ENCODE measurements around the gene RPL35.
"Not testable (repeated sequence)": the region's sequence is repeated elsewhere in the genome, so short reads cannot be mapped to it uniquely, and the experiment has no call there.

Gene RPL35

DNA sequence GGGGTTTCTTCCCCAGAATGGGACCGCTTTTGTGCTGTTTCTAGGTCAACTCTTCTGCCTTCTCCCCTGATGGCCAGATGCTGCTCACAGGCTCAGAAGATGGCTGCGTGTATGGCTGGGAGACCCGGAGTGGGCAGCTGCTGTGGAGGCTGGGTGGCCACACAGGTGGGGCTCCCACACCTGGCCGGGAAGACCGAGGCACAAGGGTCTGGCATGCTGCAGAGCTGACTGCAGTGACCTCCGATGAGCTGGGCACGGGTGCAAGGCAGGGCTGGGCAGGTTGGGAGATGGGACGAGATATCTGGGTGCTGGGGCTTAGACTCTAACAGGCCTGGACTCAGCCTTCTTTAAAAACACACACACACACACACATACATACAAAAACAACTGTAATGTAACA lies 7.6 kb downstream of the RPL35 start:
- no peak overlapping the region for H3K27ac ChIP-seq
- no peak for DNase-seq (ENCODE audit: low read depth, low spot score)

DNA sequence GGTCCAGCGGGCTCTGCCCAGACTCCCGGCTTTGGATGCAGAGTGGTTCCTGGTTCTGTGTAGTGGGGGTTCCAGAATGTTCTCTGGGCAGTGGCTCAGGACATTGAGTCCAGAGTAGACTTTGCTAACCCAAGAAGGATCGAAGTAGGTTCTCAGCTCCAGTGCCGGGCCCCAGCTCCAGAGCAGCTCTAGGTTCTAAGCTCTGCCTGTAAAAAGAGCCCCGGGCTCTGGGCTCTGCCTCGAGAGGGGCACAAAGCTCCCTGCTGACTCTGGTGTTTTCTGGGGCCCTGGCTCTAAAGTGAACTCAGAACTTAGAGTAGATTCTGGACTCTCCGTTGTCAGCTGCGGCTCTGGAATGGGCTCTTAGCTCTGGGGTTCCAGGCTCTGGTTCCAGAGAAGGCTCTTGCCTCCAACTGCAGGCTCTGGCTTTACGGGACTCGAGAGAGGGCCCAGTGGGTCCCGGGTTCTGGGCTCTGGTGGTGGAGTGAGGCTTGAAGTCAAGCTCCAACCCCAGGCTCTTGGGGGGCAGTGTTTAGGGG lies 8.1 kb downstream of the RPL35 start:
- DNase-seq (ENCODE audit: low read depth, low spot score), result no peak
- no peak overlapping the region for H3K27ac ChIP-seq

DNA sequence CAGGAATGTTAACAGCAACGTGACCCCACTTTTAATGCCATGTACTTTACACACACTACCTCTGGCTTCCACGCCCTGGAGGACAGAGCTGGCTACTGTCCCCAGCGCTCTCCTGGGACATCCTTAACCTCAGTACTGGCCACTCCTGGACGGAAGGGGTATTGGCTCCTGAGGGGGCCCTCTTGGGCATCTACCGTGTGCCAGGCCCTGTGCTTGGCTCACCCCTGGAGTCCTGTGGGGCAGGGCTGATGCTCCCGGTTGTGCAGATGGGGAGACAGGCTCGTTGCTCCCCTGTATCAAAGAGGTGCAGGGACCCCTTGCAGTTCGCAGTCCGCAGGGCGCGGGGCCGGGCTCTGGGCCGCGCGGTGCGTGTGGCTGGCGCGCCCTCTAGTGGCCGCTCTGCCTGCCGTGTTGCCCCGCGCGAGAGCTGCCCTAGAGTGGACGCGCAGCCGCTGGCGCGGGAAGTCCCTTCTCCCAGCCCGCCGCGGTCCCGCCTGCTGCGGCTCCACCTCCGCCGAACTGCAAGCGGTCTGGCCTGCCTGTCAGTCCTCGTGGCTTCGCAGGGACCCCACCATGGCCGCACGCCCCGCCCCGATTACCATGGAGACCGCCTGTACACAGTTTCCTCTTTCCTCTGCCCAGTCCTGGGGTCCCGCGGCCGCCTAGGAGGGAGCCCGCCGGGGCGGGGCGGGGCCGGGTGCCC lies 8.8 kb downstream of the RPL35 start, which contains the start of gene WDR38:
TSS of gene WDR38 (plus strand) at position 632 of the 703 bp plus-strand sequence. CDS start 72 bp downstream, outside the sequence.
- no peak within 1 kb of the TSS for H3K27ac ChIP-seq
- no peak for DNase-seq (ENCODE audit: low read depth, low spot score)

DNA sequence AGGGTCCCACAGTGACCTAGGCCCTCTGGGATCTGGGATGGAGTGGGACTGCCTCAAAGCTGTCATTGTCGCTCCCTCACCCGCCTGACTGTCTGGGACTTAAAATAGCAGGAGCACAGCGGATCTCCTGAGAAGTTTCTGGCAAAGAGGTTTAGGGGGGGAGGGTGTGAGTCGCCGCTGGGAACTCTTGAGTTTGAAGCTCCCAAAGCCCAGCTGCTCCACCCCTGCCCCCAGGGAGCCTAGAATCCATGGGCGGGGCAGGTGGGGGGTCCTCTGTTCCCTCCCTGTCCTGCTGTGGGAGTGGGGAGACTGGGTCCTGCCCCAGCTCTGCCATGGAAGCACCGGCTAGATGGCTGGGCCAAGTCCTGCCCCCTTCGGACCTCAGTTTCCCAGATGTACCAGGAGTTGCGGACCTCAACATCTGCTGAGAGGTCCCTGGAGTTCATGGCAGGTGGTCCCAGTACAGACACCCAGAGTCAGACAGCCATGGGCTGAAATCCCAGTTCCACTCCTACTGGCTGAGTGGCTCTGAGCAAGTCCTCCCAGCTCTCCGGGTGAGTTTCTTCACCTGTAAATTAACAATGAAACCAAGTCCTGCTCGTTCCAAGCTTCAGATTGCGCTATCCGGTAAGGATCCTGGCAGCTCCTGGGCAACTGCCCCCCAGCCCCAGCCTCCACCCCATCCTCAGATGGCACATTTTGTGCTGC lies 9.5 kb downstream of the RPL35 start:
- DNase-seq (ENCODE audit: low read depth, low spot score), result no peak
- no peak overlapping the region for H3K27ac ChIP-seq

DNA sequence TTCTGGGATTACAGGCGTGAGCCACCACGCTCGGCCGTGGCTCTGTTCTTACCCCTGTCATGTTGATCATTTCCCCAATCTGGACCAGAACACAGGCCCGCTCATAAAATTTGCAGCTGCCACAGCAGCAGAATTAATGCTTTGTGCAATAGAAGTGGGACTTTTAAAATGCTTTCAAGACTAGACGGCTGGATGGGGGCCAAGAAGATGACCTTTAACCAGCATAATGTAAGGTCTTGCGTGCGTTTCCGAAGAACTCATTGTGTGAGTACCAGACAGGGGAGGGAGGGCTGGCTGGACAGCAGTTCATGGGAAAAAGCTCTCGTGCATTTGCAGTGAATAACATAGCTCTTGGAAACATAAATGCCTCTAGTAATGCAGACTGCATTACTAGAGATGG lies 12.0 kb downstream of the RPL35 start:
- DNase-seq (ENCODE audit: low read depth, low spot score), result no peak
- H3K27ac ChIP-seq, result no peak overlapping the region

- no peak for DNase-seq (ENCODE audit: low read depth, low spot score)
- no peak overlapping the region for H3K27ac ChIP-seq
Measured at GRCh38 chr9:124846969-124847368, 14.8 kb downstream of the RPL35 start.

GRCh38 chr9:124846467-124846866 lies 15.3 kb downstream of the RPL35 start:
- not testable (repeated sequence) for H3K27ac ChIP-seq; DNase-seq (ENCODE audit: low read depth, low spot score)

GRCh38 chr9:124844291-124844690 lies 17.5 kb downstream of the RPL35 start:
- DNase-seq (ENCODE audit: low read depth, low spot score), result no peak
- no peak overlapping the region for H3K27ac ChIP-seq

- no peak for DNase-seq (ENCODE audit: low read depth, low spot score)
- H3K27ac ChIP-seq, result no peak overlapping the region
Measured at GRCh38 chr9:124843456-124844034, 18.2 kb downstream of the RPL35 start.

GRCh38 chr9:124841075-124841821 lies 20.5 kb downstream of the RPL35 start:
- no peak for DNase-seq (ENCODE audit: low read depth, low spot score)
- no peak overlapping the region for H3K27ac ChIP-seq

DNA sequence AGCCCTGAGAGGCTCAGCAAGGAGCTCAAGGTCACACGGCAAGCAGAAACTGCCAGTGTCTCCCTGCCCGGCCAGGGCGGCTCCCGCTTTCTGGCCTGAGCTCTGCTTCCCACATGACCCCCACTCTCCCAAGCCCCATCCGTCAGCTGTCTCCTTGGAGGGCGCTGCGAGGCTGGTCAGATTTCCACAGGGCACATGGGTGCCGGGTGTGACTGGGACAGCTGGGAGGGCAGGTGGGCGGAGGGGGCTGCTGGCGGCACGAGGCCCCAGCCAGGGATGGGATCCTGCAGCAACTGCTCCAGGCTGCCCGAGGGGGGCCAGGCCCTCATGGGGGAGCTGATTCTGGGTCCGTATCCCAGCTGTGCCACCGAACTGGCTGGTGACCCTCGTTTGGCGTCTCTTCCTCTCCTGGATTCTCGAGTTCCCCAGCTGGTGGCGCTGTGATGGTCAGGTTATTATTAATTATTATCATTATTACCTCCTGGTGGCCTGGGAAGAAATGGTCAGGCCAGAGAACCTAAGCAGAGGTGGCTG lies 21.4 kb downstream of the RPL35 start:
- DNase-seq (ENCODE audit: low read depth, low spot score), result no peak
- no peak overlapping the region for H3K27ac ChIP-seq

- H3K27ac ChIP-seq, result no peak overlapping the region
- no peak for DNase-seq (ENCODE audit: low read depth, low spot score)
Measured at GRCh38 chr9:124839612-124840299, 22.0 kb downstream of the RPL35 start.

GRCh38 chr9:124838567-124839275 lies 23.0 kb downstream of the RPL35 start:
- not testable (repeated sequence) for DNase-seq (ENCODE audit: low read depth, low spot score); H3K27ac ChIP-seq

GRCh38 chr9:124838132-124838531 lies 23.6 kb downstream of the RPL35 start:
- H3K27ac ChIP-seq; DNase-seq (ENCODE audit: low read depth, low spot score): not testable (repeated sequence)

DNA sequence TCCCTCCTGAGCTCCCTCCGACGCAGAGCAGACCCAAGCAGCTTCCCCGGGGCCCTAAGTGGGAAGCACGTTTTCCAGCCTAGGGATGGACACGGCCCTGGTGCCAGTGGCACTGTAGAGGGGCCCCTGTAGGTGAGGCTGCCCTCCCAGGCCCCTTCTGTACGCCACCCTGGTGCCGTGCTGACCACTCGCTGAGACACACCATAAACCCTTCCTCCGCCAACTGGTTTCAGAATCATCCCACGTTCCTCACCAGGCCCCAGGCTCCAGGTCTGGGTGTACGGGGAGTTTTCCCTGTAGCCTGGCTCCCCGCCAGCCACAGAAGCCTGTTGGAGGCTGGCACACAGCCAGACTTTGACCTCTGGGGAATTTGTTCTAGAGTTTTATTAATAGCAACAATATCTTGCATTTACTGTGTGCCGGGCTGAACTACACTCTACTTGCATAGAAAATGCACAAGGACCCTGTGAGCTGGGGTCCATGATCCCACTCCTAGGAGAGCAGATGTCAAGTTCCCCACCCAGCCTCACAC lies 26.7 kb downstream of the RPL35 start:
- H3K27ac ChIP-seq, result no peak overlapping the region
- no peak for DNase-seq (ENCODE audit: low read depth, low spot score)

DNA sequence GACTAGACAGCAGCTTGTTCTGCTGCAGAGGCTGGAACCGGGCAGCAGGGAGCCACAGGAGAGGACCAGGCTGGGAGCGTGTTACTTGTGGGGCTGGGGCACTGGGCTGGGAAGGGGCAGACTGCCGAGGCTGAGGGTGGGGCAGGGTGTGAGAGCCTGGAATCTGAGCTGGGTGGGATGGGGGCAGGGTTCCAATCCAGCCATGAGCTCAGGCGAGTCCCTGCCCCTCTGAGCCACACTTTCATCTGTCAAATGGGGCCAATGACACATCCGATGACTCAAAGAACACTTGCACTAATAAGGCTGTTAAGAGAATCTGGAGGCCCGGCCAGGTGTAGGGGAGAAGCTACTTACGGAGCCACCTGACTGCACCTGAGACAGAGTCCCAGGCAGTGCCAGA lies 27.2 kb downstream of the RPL35 start:
- H3K27ac ChIP-seq, result no peak overlapping the region
- DNase-seq (ENCODE audit: low read depth, low spot score), result peak; percentile 83

DNA sequence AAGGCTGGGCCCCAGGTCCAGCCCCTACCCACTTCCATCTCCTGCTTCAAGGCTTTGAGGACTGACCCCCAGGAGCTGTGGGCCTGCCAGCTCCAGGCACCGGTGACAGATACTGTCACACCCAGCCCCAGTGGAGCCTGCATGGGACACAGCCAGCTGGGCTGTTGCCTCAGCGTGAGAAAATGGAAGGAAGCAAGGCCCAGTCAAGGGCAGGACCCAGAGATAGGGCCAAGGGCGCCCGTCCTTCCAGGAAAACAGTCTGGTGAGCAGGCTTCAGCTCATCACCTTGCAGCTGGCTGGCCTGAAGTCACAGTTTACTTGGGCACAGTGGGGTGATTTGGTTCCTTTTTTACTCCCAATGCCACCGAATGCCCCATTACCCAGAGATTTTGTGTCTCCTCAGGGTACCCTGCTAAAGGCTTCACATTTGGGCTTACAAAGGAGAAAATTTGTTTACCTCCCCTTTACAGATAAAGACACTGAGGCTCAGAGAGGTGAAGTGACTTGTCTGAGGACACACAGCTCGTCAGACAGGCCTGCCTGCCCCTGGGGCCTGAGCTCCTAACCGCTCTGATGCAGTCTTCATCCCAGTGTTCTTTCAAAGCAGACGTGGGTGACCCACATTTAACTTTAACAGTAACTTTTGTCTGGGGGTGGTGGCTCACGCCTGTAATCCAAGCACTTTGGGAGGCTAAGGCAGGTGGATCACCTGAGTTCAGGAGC lies 30.0 kb downstream of the RPL35 start:
- no peak overlapping the region for H3K27ac ChIP-seq
- no peak for DNase-seq (ENCODE audit: low read depth, low spot score)

DNA sequence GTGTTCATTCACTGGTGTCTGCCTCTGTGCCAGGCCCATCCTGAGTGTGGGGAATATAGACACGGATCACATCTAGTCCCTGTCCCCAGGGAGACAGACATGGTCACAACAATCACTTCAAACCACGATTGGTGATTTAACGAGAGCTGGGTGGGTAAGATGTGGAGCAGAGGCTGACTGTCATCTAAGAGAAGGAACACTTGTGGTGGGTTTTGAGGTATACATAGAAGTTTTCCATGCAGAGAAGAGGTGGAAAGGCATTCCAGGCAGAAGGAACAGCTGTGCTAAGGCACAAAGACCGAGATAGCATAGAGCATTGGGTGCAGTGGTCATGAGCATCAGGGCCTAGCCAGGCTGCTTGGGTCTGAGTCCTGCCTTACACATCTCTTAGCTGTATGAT lies 31.2 kb downstream of the RPL35 start:
- no peak overlapping the region for H3K27ac ChIP-seq
- DNase-seq (ENCODE audit: low read depth, low spot score), result no peak

Measured in epithelial cell of prostate (primary cell).